Stimulated activated CD8-positive, alpha-beta memory T cell treated with anti-CD3 and anti-CD28 coated beads, Interleukin-12 subunit alpha, Interleukin-12 subunit beta, amount 100 ng/mL, for 1 hour (primary cell): Measurements from ENCODE around the gene TPRG1L.
A peak's percentile ranks its signal among the peaks of the same experiment; 100 is the strongest.

Experiments used
- DNase-seq: peaks from one replicate; pipeline ENCODE4 v3.0.0-alpha.2; 2020; ENCODE audit warnings: low read depth

Gene TPRG1L

GRCh38 chr1:3645247-3645646, 20.4 kb downstream of the TPRG1L start:
- no peak for DNase-seq

GRCh38 chr1:3645666-3646355, 21.0 kb downstream of the TPRG1L start:
- no peak for DNase-seq

- no peak for DNase-seq
These were observed 21.8 kb downstream of the TPRG1L start for GRCh38 chr1:3646596-3646995.

GRCh38 chr1:3649342-3650247, 24.8 kb downstream of the TPRG1L start, which contains the start of gene WRAP73:
Gene WRAP73, minus strand, starts transcription at chr1:3650103. Its CDS starts 104 bp downstream, at chr1:3649999.
- DNase-seq: peak; percentile 81

- no peak for DNase-seq
These were observed 25.6 kb downstream of the TPRG1L start for GRCh38 chr1:3650248-3651025.

- no peak for DNase-seq
These were observed 26.5 kb downstream of the TPRG1L start for GRCh38 chr1:3651026-3651929.

GRCh38 chr1:3651930-3652547, 27.2 kb downstream of the TPRG1L start, which contains the start of gene TP73:
Gene TP73, plus strand, starts transcription at chr1:3652516. Its CDS starts 29,850 bp downstream, at chr1:3682366.
- no peak for DNase-seq

- no peak for DNase-seq
These were observed 27.9 kb downstream of the TPRG1L start for GRCh38 chr1:3652548-3653285.

GRCh38 chr1:3653286-3653618, 28.4 kb downstream of the TPRG1L start:
- no peak for DNase-seq

- no peak for DNase-seq
These were observed 29.9 kb downstream of the TPRG1L start for GRCh38 chr1:3654549-3655281.

GRCh38 chr1:3656450-3657095, 31.8 kb downstream of the TPRG1L start:
- DNase-seq: no peak

- no peak for DNase-seq
These were observed 32.3 kb downstream of the TPRG1L start for GRCh38 chr1:3657096-3657475.

- no peak for DNase-seq
These were observed 32.9 kb downstream of the TPRG1L start for GRCh38 chr1:3657578-3658230.

- no peak for DNase-seq
These were observed 33.4 kb downstream of the TPRG1L start for GRCh38 chr1:3658231-3658615.

GRCh38 chr1:3659093-3659492, 34.3 kb downstream of the TPRG1L start:
- DNase-seq: no peak

GRCh38 chr1:3660704-3661103, 35.9 kb downstream of the TPRG1L start:
- DNase-seq: no peak

- no peak for DNase-seq
These were observed 36.8 kb downstream of the TPRG1L start for GRCh38 chr1:3661631-3662030.

- DNase-seq: no peak
These were observed 37.4 kb downstream of the TPRG1L start for GRCh38 chr1:3662080-3662671.
